HepG2 (cell line): ENCODE results near the gene RBM5. TPM values are rescaled to one million over a fixed set of nuclear protein-coding genes. Genes with fewer than 3 reads are reported as not detected.

Experiments used
- ATAD3A ChIP-seq: sonication (generic); formaldehyde crosslinking; IDR thresholded peaks from 2 replicates; pipeline ENCODE4 v1.4.0; 2020; ENCODE audit warnings: missing genetic modification reagents
- ATF7 ChIP-seq, 2 experiments: fragments of 450-650 bp in 1 of 2; sonication (generic) in 1 of 2; formaldehyde crosslinking in 1 of 2; IDR thresholded peaks; 2 replicates each; pipeline versions ENCODE4 v1.4.0 to v1.6.1; 2016 to 2020; ENCODE audit warnings: antibody characterized with exemption in 1 of 2, mild to moderate bottlenecking in 1 of 2, missing genetic modification reagents in 1 of 2
- DR1 ChIP-seq: sonication (generic); formaldehyde crosslinking; IDR thresholded peaks from 2 replicates; pipeline ENCODE4 v1.8.0; 2021; ENCODE audit warnings: mild to moderate bottlenecking, missing genetic modification reagents, inconsistent platforms
- KDM5B ChIP-seq: sonication (generic); formaldehyde crosslinking; IDR thresholded peaks from 2 replicates; pipeline ENCODE4 v1.4.0; 2020; ENCODE audit warnings: missing genetic modification reagents, mild to moderate bottlenecking, borderline replicate concordance
- MZF1 ChIP-seq: sonication (generic); formaldehyde crosslinking; IDR thresholded peaks from 2 replicates; pipeline ENCODE4 v1.8.1; 2023; ENCODE audit warnings: mild to moderate bottlenecking, missing genetic modification reagents, borderline replicate concordance
- POGZ ChIP-seq: sonication (generic); formaldehyde crosslinking; IDR thresholded peaks from 2 replicates; pipeline ENCODE4 v1.4.0; 2020; ENCODE audit warnings: mild to moderate bottlenecking, missing genetic modification reagents
- REST ChIP-seq, 2 experiments: IDR thresholded peaks; 2 replicates each; pipeline ENCODE4 v1.6.1; 2011 to 2012; ENCODE audit warnings: low read length in 2 of 2, borderline replicate concordance in 1 of 2, low read depth in 1 of 2, mild to moderate bottlenecking in 1 of 2, moderate library complexity in 1 of 2
- RFX5 ChIP-seq: IDR thresholded peaks from 2 replicates; pipeline ENCODE4 v1.6.1; 2011; ENCODE audit warnings: low read depth, low read length, improper control_type of control experiment
- ZBTB38 ChIP-seq: sonication (generic); formaldehyde crosslinking; IDR thresholded peaks from 2 replicates; pipeline ENCODE4 v1.5.1; 2020; ENCODE audit warnings: mild to moderate bottlenecking, missing genetic modification reagents
- ZNF33B ChIP-seq: sonication (generic); formaldehyde crosslinking; IDR thresholded peaks from 2 replicates; pipeline ENCODE4 v1.5.1; 2020; ENCODE audit warnings: mild to moderate bottlenecking, missing genetic modification reagents
- polyA plus RNA-seq, 8 experiments: library from polyadenylated mRNA; depleted of rRNA in 3 of 8; stranded (reverse) in 7 of 8; unstranded in 1 of 8; fragments of >200 nt; fragmentation: Illumina TruSeq in 4 of 8; extraction: Trizol in 4 of 8; gene quantifications; 2 replicates each; pipeline versions ENCODE4 v1.2.1 to v1.2.3, GENCODE V29; 2011 to 2016; ENCODE audit warnings: low read depth in 4 of 8, missing spikeins in 1 of 8, mixed read lengths in 1 of 8; ENCODE audit not compliant: insufficient read depth in 1 of 8
- total RNA-seq, 5 experiments: library from RNA; depleted of rRNA; stranded (reverse); fragments of >200 nt; fragmentation: Illumina TruSeq; extraction: Trizol; gene quantifications; 2 replicates each; pipeline ENCODE4 v1.2.3, GENCODE V29; 2016; ENCODE audit warnings: low read depth in 1 of 5
- TF ChIP-seq, protein P1 (sequence below): sonication (generic); formaldehyde crosslinking; IDR thresholded peaks from 2 replicates; pipeline ENCODE4 v1.8.0; 2022; ENCODE audit warnings: missing genetic modification reagents, mild to moderate bottlenecking, inconsistent platforms, borderline replicate concordance
- TF ChIP-seq, protein P2 (sequence below): IDR thresholded peaks from 2 replicates; pipeline ENCODE4 v1.6.1; 2012; ENCODE audit warnings: inconsistent platforms

The RBM5 gene
- total and polyA plus RNA-seq, 2 of the 13 experiments (the other 11 are each of a cell fraction or from before 2014, with no cell fraction given), result 106 to 204 TPM

- TF ChIP-seq MZF1 (CRISPR knock-in tag), result no peak
- TF ChIP-seq, protein P1, sequence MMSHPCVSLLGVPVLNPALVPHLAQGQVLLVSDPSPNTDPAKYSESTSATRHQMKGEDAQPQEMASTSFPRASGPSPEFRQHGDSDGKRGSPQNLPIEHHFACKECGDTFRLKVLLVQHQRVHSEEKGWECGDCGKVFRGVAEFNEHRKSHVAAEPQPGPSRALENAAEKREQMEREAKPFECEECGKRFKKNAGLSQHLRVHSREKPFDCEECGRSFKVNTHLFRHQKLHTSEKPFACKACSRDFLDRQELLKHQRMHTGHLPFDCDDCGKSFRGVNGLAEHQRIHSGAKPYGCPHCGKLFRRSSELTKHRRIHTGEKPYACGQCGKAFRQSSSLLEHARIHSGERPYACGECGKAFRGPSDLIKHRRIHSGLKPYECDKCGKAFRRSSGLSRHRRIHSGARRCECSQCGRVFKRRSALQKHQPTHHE (CRISPR knock-in tag), result 0 out of 2 replicates have a peak, but pooled peaks have one; percentile 20
- no peak for TF ChIP-seq ATF7 (IDR thresholded peaks at IDR 0.05)
- no peak for TF ChIP-seq ATF7 (CRISPR knock-in tag; IDR thresholded peaks at IDR 0.05)
- TF ChIP-seq RFX5, result no peak
- TF ChIP-seq ATAD3A (CRISPR knock-in tag), result no peak
- TF ChIP-seq ZNF33B, result peak; percentile 60; the same call in 1 of the 2 replicates
- no peak for TF ChIP-seq ZBTB38 (CRISPR knock-in tag)
- no peak for TF ChIP-seq REST (IDR thresholded peaks at IDR 0.05; ENCODE audit: borderline replicate concordance in 1 of 2, low read depth in 1 of 2, low read length in 2 of 2)
- peak; percentile 48; the same call in 1 of the 2 replicates for TF ChIP-seq KDM5B
- TF ChIP-seq, protein P2, sequence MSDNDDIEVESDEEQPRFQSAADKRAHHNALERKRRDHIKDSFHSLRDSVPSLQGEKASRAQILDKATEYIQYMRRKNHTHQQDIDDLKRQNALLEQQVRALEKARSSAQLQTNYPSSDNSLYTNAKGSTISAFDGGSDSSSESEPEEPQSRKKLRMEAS, result peak; percentile 45
- peak; percentile 63; the same call in 1 of the 2 replicates for TF ChIP-seq DR1 (CRISPR knock-in tag)
- no peak for TF ChIP-seq POGZ (CRISPR knock-in tag)
- TF ChIP-seq, all 625 proteins: peak for 71
These were observed 62.4 kb downstream of the RBM5 start (continued) for GRCh38 chr3:50150863-50151686.
